Osteocyte (in vitro differentiated cells): ENCODE measurements around the gene TEX50. TPM values are rescaled to one million over a fixed set of nuclear protein-coding genes. Genes with fewer than 3 reads are reported as not detected.
"Not testable (repeated sequence)": the region's sequence is repeated elsewhere in the genome, so short reads cannot be mapped to it uniquely, and the experiment has no call there.

ENCODE experiments used
- DNase-seq: peaks from one replicate; pipeline ENCODE4 v3.0.0; 2021; ENCODE audit warnings: mixed read lengths; ENCODE audit not compliant: unreplicated experiment; ENCODE audit errors: extremely low spot score
- H3K27ac Mint-ChIP-seq: one replicate; pipeline ENCODE4 v1.8.0; 2021; ENCODE audit warnings: mild to moderate bottlenecking, mixed read lengths; ENCODE audit not compliant: unreplicated experiment
- H3K27me3 Mint-ChIP-seq: one replicate; pipeline ENCODE4 v1.8.0; 2021; ENCODE audit warnings: mixed read lengths; ENCODE audit not compliant: unreplicated experiment
- H3K36me3 Mint-ChIP-seq: one replicate; pipeline ENCODE4 v1.8.0; 2021; ENCODE audit warnings: mixed read lengths; ENCODE audit not compliant: unreplicated experiment
- H3K4me1 Mint-ChIP-seq: one replicate; pipeline ENCODE4 v1.8.0; 2021; ENCODE audit warnings: mixed read lengths; ENCODE audit not compliant: unreplicated experiment
- H3K4me3 Mint-ChIP-seq: one replicate; pipeline ENCODE4 v1.8.0; 2021; ENCODE audit warnings: mild to moderate bottlenecking, moderate library complexity, mixed read lengths; ENCODE audit not compliant: unreplicated experiment
- H3K9me3 Mint-ChIP-seq: one replicate; pipeline ENCODE4 v1.8.0; 2021; ENCODE audit warnings: mixed read lengths; ENCODE audit not compliant: unreplicated experiment
- total RNA-seq: library from RNA; stranded (reverse); gene quantifications from 2 replicates; pipeline ENCODE4 v1.2.1, GENCODE V29; 2021
- TF ChIP-seq, protein P1 (sequence below): fragments of 200-600 bp; sonication (generic); IDR thresholded peaks from 2 replicates; pipeline ENCODE4 v1.5.0; 2021; ENCODE audit warnings: antibody characterized with exemption, mild to moderate bottlenecking, moderate library complexity

The TEX50 gene
- total RNA-seq, 1 donor from 2014 or later: not detected

DNA sequence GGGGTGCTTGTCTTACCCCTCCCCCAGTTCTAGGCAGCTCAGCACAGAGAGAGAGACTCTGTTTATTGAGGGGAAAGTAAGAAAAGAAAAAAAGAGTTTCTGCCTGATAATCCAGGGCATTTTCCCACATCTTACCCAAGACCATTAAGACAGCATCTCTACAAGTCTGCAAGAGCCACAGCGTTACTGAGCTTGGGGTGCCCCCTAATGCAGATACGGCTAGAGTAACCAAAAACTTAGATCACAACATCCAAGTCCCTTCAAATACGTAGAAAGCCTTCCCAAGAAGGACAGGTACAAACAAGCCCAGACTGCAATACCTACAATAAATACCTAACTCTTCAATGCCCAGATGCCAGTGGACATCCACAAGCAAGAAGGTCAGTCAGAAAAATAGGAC, 6.2 kb upstream of the TEX50 start:
- no peaks in the 10 kb centered on the region for H3K4me1 Mint-ChIP-seq
- H3K9me3 Mint-ChIP-seq: peaks cover 9% of the 10 kb centered on the region
- H3K27me3 Mint-ChIP-seq: peaks cover 23% of the 10 kb centered on the region
- H3K36me3 Mint-ChIP-seq: no peaks in the 10 kb centered on the region
- no peak overlapping the region for H3K4me3 Mint-ChIP-seq
- TF ChIP-seq, protein P1, sequence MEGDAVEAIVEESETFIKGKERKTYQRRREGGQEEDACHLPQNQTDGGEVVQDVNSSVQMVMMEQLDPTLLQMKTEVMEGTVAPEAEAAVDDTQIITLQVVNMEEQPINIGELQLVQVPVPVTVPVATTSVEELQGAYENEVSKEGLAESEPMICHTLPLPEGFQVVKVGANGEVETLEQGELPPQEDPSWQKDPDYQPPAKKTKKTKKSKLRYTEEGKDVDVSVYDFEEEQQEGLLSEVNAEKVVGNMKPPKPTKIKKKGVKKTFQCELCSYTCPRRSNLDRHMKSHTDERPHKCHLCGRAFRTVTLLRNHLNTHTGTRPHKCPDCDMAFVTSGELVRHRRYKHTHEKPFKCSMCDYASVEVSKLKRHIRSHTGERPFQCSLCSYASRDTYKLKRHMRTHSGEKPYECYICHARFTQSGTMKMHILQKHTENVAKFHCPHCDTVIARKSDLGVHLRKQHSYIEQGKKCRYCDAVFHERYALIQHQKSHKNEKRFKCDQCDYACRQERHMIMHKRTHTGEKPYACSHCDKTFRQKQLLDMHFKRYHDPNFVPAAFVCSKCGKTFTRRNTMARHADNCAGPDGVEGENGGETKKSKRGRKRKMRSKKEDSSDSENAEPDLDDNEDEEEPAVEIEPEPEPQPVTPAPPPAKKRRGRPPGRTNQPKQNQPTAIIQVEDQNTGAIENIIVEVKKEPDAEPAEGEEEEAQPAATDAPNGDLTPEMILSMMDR: no peak
- no peak for DNase-seq
- no peak overlapping the region for H3K27ac Mint-ChIP-seq

DNA sequence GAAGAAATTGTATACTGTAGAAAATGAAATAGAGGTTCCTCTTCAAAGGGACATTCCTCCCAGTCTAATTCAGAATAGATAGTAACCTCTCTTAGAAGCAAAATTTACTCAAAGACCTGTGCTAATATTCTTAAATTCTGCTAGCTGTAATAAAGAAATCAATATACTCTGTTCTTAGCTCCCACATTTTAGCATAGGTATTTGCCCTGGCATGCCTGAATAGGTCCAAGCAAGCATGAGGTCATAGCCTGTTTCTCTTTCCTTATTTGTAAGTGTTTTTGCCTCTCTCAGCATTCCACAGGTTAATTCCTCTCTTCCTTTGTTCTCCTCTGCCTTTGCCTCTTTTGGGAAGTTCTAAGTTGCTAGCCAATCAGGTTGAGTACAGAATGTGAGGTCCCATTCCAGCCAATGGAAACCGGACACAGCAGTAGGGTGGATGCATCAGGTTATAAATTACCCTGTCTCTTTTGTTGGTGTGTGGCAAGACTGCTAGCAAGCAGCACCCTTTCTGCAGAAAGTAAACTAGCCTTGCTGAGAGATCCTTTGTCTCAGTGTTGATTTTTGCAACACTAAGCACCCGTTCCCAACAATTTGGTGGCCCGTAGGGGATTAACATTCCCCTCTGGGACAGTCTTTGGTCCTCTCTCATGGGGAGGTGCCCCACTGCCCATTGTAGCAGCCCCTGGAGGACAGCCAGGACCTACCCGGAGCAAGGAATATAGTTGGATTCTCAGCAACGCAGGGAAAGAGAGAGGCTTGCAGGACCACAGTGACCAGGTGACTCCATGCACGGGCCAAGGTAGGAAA, 2.3 kb downstream of the TEX50 start:
- H3K4me1 Mint-ChIP-seq, H3K27ac Mint-ChIP-seq, H3K36me3 Mint-ChIP-seq, H3K27me3 Mint-ChIP-seq, H3K4me3 Mint-ChIP-seq, DNase-seq: not testable (repeated sequence)
- peaks cover 15% of the 10 kb centered on the region for H3K9me3 Mint-ChIP-seq

DNA sequence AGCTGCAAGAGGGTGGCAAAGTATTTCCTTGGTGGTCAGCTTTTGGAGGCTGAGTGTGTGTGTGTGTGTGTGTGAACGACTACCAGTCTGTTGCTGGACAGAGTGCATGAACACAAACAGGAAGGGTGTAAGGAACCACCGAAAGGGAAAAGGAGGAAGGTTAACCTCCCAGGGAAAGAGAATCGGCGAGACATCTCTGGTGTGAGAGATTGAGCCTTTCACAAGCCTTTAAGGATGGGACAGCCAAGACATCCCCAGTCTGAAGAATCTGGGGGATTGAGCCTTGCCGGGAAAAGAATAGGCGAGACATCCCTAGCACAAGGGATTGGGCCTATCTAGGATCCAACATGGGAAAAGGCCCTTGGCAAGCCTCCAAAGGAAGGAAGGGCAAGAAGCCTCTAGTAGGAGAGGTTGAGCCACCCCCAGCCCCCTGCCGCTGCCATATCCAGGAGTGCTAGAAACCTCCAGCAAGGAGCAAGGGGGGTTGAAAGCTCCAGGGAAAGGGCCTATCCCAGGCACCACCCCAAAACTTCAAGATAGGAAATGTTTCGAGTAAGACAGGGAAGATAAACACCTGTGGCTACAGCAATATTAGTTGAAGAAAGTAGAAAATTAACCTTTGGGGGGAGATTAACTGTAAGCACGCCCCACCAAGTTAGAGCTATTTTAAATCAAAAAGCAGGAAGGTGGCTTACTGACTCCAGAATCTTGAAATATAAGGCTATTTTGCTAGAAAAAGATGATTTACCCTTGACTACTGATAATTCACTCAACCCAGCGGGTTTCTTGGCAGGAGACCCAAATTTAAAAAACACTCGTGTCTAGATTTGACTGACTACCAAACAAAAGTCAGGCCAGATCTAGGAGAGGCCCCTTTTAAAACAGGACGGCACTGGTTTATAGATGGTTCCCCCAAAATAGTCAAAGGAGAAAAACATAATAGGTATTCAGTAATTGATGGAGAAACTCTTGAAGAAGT, 3.2 kb downstream of the TEX50 start:
- Mint-ChIP-seq H3K27ac (no peak overlapping the region), H3K9me3 (peaks cover 11% of the 10 kb centered on the region), H3K27me3 (peaks cover 6% of the 10 kb centered on the region), H3K4me3 (no peak overlapping the region), H3K4me1 (no peaks in the 10 kb centered on the region), H3K36me3 (no peaks in the 10 kb centered on the region)
- TF ChIP-seq, protein P1: no peak
- no peak for DNase-seq

DNA sequence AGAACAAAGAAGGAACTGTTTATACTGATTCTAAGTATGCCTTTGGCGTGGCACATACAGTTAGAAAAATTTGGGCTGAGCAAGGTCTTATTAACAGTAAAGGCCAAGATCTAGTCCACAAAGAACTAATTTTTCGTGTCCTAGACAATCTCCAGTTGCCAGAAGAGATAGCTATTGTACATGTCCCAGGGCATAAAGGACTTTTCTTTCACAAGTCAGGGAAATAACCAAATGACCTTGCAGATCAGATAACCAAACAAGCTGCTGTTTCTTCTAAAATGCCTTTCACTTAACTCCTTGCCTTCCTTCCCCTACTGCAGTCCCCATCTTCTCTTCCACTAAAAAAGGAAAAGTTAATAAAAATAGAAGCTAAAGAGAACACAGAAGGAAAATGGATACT, 4.0 kb downstream of the TEX50 start:
- no peak overlapping the region for H3K27ac Mint-ChIP-seq

DNA sequence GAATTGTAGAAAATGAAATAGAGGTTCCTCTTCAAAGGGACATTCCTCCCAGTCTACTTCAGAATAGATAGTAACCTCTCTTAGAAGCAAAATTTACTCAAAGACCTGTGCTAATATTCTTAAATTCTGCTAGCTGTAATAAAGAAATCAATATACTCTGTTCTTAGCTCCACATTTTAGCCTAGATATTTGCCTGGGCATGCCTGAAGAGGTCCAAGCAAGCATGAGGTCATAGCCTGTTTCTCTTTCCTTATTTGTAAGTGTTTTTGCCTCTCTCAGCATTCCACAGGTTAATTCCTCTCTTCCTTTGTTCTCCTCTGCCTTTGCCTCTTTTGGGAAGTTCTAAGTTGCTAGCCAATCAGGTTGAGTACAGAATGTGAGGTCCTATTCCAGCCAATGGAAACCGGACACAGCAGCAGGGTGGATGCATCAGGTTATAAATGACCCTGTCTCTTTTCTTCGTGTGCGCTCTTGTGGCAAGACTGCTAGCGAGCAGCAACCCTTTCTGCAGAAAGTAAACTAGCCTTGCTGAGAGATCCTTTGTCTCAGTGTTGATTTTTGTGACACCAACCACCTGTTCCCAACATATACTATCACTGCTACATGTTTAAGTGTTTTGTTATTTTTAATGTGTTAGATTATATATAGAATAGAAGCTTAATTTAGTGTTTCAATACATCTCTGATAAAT, 7.5 kb downstream of the TEX50 start:
- H3K9me3 Mint-ChIP-seq, H3K27me3 Mint-ChIP-seq, H3K4me1 Mint-ChIP-seq, H3K36me3 Mint-ChIP-seq, DNase-seq, H3K27ac Mint-ChIP-seq, H3K4me3 Mint-ChIP-seq: not testable (repeated sequence)

More for the DNA sequence above, 4.0 kb downstream of the TEX50 start:
- DNase-seq: no peak
- Mint-ChIP-seq H3K4me3 (no peak overlapping the region), H3K9me3 (peaks cover 6% of the 10 kb centered on the region), H3K27me3 (peaks cover 6% of the 10 kb centered on the region), H3K36me3 (no peaks in the 10 kb centered on the region), H3K4me1 (no peaks in the 10 kb centered on the region)
- TF ChIP-seq, protein P1: no peak
